Occipital lobe (tissue), 2 donors: Measurements from ENCODE around the gene BEGAIN. TPM values are rescaled to one million over a fixed set of nuclear protein-coding genes. Genes with fewer than 3 reads are reported as not detected.

Source experiments
- DNase-seq: peaks from one replicate; lab custom pipeline; 2025; lab: John Stamatoyannopoulos, UW
- total RNA-seq: library from RNA; depleted of rRNA; stranded (reverse); fragments of >200 nt; gene quantifications from one replicate; pipeline ENCODE4 v1.2.3, GENCODE V29; 2014

The BEGAIN gene, protein sequence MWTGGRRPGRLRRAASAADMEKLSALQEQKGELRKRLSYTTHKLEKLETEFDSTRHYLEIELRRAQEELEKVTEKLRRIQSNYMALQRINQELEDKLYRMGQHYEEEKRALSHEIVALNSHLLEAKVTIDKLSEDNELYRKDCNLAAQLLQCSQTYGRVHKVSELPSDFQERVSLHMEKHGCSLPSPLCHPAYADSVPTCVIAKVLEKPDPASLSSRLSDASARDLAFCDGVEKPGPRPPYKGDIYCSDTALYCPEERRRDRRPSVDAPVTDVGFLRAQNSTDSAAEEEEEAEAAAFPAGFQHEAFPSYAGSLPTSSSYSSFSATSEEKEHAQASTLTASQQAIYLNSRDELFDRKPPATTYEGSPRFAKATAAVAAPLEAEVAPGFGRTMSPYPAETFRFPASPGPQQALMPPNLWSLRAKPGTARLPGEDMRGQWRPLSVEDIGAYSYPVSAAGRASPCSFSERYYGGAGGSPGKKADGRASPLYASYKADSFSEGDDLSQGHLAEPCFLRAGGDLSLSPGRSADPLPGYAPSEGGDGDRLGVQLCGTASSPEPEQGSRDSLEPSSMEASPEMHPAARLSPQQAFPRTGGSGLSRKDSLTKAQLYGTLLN
- total RNA-seq: 8.1 TPM

DNA sequence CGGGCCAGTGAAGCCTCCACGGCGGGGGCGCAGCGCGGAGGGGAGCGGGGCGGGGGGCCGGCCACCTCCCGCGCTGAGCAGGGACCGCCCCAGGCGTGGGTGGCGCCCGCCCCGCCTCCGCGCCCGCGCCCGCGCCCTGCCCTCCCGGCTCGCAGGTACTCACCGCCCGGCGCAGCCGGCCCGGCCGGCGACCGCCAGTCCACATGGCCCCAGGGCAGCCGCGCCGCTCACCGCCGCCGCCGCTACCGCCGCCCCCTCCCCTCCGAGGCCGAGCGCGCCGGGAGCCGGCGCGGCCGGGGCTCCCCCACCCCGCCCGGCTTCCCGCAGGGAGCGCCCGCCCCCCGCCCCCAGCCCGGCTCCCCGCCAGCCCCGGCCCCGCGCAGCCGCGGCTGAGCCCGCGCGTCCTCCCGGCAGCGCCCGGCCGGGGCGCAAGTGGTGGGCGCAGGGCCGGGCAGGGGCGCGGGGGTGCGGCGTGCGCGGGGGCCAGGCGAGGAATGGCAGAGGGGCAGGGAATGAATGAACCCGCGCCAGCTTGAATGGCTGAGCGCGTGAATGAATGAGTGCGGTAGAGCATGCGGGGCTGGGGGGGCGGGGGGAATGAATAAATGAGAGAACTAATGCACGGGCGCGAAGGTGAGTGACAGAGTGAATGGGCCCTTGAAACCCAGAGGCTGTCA is at the start of gene BEGAIN:
TSS of gene BEGAIN (minus strand) at position 332 of the 677 bp plus-strand sequence. CDS start at position 205, 127 bp downstream.
- no peak for DNase-seq

GRCh38 chr14:100636559-100636958 is 49.3 kb upstream of the BEGAIN start:
- DNase-seq: no peak

DNA sequence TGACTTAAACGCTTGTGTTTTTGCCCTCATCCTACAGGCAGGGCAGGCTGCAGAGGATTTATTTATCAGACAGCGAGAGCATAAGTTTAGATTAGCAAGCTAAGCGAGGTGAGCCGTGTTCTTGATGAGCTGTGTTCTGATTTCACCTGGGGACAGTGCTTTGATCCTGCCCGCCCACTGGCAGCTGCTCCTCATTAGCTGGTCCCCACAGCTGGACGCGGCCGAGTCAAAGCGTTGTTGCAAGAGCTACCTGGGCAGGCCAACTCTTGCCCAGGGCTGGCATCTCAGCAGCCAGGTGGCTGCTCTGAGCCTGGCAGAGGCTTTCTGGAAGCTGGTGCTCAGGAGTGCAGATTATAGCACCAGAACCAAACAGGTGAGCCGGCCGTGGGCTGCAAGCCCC is 46.8 kb upstream of the BEGAIN start:
- no peak for DNase-seq

DNA sequence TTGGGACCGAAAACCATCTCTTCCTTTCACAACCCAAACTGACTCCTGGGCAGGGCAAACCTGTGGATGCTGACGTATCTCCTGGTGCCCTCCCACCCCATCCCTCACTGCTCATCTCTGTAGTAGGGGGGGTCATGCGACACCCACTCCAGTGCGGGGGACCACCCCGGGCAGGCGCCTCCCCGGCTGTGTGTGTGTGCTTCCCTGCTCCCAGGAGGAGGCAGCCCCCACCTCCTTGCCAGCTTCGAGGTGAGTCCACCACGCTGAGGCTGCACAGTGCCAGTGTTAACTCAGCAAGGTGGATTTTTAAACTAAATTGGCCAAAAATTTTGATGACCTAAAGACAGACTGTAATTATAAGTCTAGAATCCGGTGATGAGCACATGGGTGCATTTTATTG is 46.2 kb upstream of the BEGAIN start:
- no peak for DNase-seq

DNA sequence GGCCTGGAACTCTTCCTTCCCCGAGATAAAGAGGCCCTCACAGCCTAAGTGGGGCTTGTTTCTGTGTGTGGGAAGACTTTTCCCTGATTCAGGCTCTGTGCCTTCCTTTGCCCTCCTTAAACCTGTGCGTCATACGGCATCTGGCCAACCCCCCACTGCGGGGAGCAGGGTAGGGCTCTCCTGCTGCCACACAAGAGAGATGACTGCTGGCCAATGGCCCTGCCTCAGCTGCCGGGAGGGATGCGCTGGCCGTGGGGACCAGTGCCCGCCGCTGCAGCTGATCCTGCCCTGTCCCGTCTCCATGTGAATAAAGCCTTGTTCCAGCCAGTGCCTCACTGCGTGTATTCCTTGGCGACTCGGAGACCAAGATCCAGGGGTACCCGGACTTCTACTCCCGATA is 42.5 kb upstream of the BEGAIN start:
- peak; percentile 61 for DNase-seq

DNA sequence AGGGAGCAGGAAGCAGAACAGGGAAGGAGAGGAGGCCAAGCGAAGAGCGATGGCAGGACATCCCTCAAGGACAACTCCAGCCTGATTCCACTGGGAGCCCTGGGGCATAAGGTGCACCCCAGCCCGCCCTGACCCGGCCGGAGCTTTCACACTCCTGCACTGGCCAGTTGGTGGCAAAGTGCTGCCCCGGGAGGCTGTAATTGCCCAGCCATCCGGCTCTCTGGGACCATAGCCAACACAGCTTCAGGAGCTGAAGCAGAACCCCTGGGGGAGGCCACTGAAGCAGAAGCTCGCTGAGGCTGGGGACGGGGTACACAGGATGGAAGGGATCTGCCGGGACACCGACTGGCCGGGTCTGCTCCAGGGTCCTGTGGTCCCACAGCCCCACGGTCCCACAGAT is 41.9 kb upstream of the BEGAIN start:
- no peak for DNase-seq

- DNase-seq: no peak
Observed at GRCh38 chr14:100628225-100628624, 41.0 kb upstream of the BEGAIN start.

DNA sequence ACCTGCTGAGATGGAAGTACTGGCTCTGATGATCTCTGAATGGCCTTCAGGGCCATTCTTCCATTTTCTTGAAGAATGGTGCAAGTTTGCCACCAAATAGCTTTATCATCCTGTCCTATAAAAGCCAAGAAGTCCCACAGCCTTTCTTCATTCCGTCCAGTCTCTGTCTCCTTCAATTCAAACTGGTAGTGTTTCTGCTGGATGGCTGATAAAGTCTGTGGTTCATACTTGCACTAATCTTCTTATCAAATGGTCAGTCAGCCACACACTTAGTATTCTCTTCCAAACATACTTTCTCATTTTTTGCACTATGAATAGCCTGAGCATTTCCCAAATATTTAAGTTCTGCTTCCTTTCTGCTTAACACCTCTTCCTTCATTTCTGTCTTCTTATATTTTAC is 39.4 kb upstream of the BEGAIN start:
- DNase-seq: no peak

DNA sequence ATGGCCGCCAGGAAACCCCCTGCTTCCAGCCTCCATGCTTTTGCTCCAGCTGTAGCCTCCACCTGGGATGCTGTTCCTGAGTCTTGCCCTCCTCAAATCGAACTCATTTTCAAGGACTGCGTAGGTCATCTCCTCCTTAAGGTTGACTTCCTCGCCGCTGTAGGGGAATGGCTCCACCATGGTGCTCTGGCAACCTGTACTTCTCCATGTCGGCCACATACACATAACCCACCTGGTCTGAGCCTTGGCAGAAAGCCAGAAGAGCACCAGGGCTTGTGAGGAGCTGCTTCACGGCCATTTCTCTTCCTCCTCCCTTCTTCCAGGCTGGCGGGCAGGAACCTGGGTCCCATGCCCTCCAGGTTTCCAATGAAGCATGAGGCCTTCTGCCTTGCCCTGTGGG is 36.7 kb upstream of the BEGAIN start:
- DNase-seq: no peak

GRCh38 chr14:100623557-100623956 is 36.3 kb upstream of the BEGAIN start:
- DNase-seq: no peak

GRCh38 chr14:100622708-100623485 is 35.7 kb upstream of the BEGAIN start:
- DNase-seq: no peak

GRCh38 chr14:100622224-100622623 is 35.0 kb upstream of the BEGAIN start:
- no peak for DNase-seq

- no peak for DNase-seq
Observed at GRCh38 chr14:100621806-100622205, 34.6 kb upstream of the BEGAIN start.

DNA sequence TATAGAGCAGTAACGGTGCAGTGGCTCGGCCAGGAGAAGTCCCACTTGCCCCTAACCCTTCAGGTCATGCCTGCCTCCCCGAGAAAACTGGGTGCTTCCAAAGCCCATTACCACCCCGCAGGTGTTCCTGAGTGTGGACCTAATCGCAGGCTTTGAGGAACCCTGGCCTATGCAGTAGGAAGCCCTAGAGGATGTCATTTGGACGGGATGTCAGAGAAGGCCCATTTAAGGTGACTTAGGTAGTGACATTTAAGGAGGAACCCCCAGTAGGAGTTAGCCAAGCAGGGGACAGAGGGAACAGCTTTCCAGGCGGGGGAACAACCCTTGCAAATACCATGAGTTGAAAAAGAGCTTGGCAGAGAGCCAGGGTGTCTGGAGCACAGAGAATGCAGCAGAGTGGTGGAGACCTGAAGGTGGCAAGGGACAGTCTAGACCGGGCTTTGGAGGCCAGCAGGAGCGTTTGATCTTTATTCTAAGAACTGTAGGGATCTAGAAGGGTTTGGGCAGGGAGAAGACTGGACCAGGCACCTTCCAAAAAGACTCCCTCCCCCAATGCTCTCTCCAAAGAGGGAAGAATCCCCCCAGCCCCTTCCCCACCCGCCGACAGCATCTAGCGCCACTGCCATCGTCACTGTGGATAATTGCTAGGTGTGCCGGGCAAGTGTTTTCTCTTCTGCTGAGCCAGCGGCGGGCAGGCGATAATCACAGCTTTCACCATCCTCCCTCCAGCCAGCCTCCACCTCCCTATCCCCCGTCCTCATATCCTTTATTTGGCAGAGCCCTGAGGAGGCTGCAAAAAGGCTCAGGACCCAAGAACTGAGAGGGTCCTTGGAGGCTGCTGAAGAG is 33.3 kb upstream of the BEGAIN start:
- DNase-seq: no peak

GRCh38 chr14:100619396-100620254 is 32.4 kb upstream of the BEGAIN start:
- no peak for DNase-seq

DNA sequence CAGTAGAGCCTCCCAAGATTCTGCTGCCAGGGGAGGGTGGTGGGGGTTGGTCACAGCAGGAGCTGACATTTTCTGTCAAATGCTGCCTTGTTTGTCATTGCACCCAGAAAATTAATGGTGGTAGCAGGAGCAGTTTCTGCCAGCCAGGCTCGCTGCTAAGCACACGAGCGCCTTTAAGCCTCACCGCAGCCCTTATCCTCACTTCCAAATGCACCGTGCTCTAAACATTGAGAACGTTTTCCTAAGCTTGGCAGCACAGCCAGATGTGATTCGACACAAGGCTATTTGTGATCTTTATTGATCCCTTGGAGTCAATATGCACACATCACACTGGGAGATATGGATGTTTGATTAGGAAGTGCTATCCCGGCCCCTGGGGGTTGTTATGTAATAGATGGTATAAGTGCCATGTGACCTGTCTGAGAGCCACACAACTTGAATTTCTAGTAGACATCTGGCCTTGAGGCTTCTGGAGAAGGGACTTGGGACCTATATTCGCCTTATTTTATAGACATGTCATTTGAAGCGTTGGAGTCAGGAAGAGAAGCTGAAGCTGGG is 31.6 kb upstream of the BEGAIN start:
- DNase-seq: no peak

DNA sequence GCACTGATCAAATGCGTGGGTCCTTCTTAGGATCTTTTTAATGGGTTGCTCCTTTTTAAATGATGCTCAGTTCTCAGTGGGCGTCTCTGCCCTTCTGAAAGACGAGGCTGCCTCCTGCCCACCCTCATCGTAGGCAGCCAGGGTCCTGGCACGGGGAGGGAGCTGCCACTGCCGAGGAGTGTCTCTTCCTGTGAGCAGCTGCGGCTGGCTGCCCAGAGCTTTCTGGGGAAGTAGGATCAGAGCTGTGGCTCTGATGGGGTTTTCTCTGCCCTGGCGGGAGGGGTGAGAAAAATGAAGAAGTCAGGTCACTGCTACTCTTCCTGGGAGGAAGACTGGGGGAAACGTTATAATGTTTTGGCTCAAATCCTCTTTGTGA is 31.1 kb upstream of the BEGAIN start:
- DNase-seq: no peak

DNA sequence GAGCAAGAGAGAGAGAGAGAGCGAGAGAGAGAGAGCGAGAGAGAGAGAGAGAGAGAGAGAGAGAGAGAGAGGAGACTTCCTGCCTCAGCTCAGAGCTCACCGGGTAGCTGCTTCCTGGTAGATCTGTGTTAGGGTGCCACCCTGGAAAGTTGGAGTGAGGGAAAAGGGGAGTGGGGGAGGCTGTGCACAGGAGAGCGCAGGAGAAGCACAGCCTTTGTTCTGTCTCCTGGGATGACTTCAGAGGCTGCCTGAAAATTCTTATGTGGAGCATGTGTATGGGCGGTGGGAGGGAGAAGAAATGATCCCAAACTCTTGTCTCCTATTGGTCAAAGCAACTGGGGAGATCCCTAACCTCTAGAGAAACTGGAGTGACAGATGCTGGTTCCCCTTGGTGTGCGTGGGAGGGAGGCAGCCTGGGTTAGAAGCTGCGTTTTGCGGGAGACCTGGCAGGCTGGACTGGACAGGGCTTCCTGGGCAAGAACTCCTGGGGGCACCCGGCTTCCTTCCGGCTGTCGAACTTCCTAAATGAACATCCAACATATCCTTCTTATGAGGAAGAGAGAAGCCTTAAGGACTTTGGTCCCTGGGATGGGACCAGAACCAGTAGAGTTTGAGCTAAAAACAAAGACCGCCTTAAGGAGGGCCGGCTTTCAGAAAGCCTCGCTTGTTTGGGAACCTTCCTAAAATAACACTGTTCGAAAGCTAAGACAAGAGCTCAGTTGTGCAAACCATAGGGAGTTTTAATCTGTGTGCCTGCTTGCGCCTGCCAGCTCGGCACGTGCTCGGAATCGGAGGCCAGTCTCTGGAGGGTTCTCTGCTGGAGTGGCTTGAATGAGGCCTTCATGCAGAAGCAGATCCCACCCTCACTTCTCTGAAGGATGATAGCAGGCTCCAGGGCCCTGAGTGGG is 30.4 kb upstream of the BEGAIN start:
- peak; percentile 36 for DNase-seq
